NCI-H2171 (cell line): ENCODE data around the gene TAS2R16.
"Not testable (repeated sequence)": the region's sequence is repeated elsewhere in the genome, so short reads cannot be mapped to it uniquely, and the experiment has no call there.

ENCODE experiments used
- DNase-seq: peaks from one replicate; lab custom pipeline; 2025; lab: John Stamatoyannopoulos, UW

Gene TAS2R16

DNA sequence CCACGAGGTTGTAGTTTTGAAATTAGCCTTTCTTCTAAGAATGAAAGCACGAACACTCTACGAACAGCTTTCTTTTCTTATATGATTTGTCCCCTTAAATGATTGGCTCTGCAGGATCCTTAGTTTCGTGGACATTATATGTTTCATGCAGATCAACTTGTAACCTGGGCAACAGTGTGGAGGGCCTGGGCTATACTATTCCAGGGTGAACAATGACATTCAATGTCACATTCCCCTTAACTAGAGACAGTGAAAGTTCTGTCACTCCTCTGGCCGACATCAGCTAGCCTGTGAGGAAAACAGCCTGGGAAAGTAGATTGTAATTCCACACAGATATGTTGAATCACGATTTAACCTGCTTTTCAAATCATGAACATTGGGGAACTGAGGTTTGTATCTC, 23.4 kb downstream of the TAS2R16 start:
- no peak for DNase-seq

- no peak for DNase-seq
These were observed 24.5 kb downstream of the TAS2R16 start for GRCh38 chr7:122970740-122971725.

DNA sequence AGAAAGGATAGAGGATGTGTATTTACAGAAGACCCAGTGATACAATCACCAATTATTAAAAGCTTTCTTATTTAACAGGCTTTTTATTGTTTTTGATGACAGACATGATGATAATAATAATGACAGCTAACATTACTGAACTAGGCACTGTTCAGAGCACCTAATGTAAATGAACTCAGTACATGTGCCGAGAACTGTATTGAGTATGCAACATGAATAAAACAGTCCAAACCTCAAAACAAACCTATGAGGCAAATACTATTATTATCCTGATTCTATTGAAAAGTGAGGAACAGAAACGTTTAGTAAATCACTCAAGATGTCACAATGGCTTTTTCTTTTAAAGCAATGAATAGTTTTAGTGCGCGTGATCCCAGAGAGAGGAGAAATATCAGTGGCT, 27.1 kb downstream of the TAS2R16 start:
- no peak for DNase-seq

- peak; percentile 47 for DNase-seq
These were observed 30.2 kb downstream of the TAS2R16 start for GRCh38 chr7:122965306-122965705.

- DNase-seq: not testable (repeated sequence)
These were observed 41.8 kb downstream of the TAS2R16 start for GRCh38 chr7:122953678-122954077.

- DNase-seq: no peak
These were observed 44.5 kb downstream of the TAS2R16 start for GRCh38 chr7:122951006-122951405.

GRCh38 chr7:122949186-122949585, 46.3 kb downstream of the TAS2R16 start:
- DNase-seq: no peak
